HG02759 (cell line): ENCODE data around the gene AGMO.

ENCODE experiments used
- ATAC-seq: cut with Tn5 transposase; IDR thresholded peaks from one replicate; pipeline ENCODE4 v1.9.1; 2021; ENCODE audit warnings: mild to moderate bottlenecking, moderate library complexity; ENCODE audit not compliant: unreplicated experiment

Gene AGMO

GRCh38 chr7:15402436-15403136 is 159.2 kb downstream of the AGMO start:
- ATAC-seq = no peak

- no peak for ATAC-seq
Measured at GRCh38 chr7:15400440-15400839, 161.4 kb downstream of the AGMO start.

DNA sequence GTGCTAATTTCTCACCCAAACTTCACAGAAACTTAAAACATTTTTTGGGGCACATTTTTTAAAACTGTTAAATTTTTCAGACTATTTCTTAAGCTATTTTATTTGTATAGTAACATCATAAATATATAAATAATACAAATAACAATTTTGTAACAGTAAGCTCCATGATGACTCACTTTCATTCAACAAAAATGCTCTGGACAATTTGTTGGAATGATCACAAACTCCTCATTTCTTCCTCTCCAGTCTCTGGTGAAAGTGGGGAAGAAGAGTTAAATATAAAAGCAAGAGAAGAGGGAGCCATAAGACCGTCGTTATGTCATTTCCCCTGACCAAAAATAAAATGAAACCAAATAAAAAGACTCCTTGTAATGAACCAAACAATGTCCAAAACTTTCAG is 162.4 kb downstream of the AGMO start:
- ATAC-seq = no peak

DNA sequence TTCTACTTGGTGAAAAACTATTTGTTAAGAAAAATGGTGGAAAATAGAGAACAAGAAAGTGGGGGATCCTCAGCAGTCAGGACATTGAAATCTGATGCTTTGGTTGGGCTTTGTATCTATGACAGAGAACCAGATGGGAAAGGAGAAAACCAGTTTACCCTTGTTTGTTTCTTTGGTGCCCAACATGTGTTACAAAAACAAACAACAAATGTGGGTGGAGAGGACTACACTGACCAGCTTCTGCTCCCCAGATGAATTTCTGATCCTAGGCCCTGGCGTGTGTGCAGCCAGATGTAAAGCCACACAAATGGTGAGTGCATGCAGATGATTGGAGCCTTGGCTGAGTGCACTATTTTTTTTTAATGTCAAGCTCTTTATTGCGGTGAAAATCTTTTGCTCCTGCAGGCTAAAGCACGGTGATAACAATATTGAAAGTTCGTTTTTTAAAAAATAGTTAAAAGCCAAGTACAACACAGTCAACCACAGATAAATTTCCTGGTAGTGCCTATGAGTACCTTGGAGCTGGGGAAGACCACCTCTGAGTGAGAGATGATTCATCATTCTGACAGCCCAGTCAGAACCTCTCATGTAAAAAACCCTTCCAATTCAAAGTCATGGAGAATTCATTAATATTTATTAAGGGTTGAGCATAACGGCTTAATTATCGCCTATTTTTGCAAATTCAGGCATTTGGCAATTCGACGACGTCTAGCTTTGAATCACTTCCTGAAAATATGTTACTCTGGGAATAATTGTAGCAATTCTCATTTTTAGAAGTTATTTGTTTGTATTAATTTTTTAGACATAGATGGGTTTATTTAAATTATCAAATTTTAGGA is 163.7 kb downstream of the AGMO start:
- no peak for ATAC-seq

DNA sequence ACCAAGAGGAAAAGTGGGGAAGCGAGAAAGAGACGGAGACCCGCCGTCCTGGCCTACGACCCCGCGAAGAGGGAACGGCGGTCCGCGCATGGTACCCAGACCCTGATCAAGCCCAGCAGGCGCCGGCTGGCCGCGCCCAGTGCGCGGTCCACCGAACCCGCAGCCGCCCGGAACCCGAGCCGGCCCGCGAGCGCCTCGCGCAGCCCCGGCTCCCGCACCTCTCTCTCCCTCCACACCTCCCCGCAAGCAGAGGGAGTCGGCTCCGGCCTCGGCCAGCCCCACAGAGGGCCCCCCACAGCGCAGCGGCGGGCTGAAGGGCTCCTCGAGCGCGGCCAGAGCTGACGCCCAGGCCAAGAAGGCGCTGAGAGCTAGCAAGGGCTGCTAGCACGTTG is 164.7 kb downstream of the AGMO start:
- ATAC-seq = no peak

GRCh38 chr7:15396210-15397158 is 165.3 kb downstream of the AGMO start:
- no peak for ATAC-seq

DNA sequence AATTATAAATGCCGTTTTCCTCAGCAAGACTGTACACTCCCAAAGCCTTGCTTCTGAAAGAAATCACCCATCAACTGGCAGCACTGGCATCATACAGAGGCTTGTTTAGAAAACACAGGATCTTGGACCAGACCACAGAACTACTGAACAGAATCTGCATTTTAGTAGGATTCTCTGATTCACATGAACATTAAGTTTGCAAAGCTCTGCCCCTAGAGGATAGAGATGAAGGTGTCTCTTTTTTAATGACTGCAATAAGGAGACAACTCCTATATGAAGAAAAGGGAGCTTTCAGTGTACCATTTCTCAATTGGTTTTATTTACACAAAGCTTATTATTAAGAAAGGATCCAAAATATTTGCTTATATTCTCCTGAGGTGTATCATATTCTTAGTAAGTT is 172.7 kb downstream of the AGMO start:
- ATAC-seq = no peak

DNA sequence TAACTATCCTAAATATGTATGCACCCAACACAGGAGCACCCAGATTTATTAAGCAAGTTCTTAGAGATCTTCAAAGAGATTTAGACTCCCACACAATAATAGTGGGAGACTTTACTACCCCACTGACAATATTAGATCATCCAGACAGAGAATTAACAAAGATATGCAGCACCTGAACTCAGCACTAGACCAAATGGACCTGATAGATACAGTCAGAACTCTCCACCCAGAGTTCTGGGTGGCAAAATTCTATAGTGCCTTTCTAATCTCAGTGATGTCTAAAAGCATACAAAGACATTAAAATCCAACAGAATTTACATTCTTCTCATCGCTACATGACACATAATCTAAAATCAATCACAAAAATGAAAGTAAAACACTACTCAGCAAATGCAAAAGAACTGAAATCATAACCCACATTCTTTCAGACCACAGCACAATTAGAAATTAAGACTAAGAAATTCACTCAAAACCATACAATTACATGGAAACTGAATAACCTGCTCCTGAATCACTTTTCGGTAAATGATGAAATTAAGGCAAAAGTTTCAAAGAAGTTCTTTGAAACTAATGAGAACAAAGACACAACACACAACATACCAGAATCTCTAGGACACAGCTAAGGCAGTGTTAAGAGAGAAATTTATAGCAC is 183.2 kb downstream of the AGMO start:
- ATAC-seq = no peak

GRCh38 chr7:15376600-15376999 is 185.2 kb downstream of the AGMO start:
- no peak for ATAC-seq

DNA sequence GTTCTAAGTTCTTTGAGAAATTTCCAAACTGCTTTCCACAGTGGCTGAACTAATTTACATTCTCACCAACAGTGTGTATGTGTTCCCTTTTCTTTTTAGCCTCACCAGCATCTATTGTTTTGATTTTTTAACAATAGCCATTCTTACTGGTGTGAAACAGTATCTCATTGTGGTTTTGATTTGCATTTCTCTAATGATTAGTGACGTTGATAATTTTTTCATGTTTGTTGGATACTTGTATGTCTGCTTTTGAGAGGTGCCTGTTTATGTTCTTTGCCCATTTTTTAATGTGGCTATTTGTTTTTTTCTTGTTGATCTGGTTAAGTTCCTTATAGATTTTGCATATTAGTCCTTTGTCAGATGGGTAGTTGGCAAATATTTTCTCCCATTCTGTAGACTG is 191.4 kb downstream of the AGMO start:
- ATAC-seq = no peak

DNA sequence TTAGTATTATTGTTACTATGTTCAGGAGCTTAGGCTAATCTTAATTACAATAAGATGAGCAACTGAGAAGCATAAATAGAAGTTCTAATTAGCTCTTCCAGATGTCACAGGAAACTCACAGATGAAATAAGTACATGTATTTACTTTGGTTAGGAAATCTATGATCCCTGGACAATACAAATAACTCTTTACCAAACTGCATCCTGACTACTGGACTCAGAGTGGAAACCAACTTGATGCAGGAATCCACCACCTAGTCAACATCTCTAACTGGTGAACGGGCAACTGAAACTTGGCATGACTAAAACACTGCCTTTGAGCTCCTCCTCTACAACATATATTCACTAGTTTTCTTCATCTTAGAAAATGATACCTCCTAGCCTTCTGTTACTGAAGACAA is 193.2 kb downstream of the AGMO start:
- no peak for ATAC-seq

DNA sequence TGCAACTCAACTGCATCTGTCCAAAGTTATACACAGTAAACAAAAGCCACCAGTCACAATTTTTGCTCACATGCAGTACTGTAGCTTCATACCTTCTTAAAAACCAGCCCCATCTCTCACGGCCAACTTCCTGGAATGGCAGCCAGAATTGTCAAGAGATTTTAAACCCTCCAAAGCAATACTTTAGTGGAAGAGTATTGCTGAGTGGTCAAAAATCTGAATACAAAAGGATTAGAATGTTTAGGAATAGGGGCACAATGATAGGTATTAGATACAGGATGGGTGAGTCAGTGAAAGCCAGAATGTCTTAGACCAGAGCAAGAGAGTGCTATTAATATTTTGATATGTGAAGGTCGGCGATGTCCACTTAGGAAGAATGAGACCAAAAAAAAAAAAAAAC is 193.9 kb downstream of the AGMO start:
- no peak for ATAC-seq

GRCh38 chr7:15358112-15358511 is 203.7 kb downstream of the AGMO start:
- no peak for ATAC-seq

GRCh38 chr7:15352421-15353206 is 209.2 kb downstream of the AGMO start:
- no peak for ATAC-seq

DNA sequence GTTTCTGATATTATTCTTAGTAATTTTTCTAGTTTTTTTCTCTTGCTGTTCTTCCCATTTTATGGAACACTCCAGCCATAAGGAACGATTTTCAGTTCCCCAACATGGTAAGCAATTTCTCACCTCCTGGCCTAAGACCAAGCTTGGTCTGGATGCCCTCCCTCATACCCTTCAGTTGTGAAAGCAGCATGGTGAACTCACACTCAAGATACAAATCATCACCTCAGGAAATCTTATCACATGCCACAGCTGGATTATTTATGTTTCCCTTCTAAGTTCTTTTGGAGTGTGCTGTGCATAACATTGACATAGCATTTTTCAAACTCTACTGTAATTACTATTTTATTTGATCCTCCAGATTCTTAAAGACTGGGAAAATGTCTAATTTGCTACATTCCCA is 216.6 kb downstream of the AGMO start:
- no peak for ATAC-seq

DNA sequence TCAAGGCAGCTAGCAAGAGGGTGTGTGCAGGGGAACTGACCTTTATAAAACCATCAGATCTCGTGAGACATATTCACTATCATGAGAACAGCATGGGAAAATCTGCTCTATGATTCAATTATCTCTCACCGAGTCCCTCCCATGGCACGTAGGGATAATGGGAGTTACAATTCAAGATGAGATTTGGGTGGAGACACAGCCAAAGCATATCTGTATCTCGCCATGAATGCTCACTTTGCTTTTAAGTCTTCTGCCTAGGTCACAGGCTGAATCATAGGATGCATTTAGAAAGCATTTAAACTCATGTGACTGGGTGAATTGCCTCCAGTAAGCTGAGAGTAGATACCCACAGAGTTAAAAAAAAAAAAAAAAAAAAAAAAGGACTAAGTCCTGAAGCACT is 220.0 kb downstream of the AGMO start:
- no peak for ATAC-seq

DNA sequence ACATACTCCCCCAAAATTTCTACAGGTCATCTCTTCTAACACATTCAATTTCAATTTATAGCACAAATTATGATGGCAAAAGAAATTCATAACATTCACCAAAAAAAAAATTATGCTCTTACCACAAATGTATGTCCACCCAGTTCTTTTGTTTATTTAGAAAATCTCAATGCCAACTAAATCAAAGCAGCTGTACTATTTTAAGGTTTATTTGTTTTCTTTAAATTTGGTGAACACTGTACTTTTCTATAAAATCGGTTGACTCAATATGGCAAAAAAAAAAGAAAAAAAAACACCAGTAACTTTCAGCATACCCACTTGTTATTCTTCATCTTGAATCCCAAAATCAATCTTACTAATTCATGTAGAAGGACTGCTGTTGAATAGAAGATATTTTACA is 225.7 kb downstream of the AGMO start:
- ATAC-seq = no peak

DNA sequence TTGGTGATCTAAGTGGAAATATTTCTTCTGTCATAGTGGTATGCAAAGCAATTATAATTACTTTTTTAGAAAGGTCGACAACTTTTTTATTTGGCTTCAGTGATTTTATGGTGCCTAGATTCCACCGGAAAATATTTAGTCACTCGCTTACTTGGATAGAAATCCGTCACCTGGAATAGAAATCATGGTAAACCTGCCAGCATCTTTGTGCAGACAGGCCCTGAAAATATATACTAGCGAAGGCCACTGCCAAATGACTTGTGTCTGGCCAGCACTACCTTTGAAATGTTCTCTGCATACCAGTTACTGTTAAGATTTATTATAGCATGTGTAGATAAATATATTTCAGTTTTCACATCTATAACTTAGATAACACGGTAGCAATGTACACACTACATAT is 226.4 kb downstream of the AGMO start:
- ATAC-seq = no peak

DNA sequence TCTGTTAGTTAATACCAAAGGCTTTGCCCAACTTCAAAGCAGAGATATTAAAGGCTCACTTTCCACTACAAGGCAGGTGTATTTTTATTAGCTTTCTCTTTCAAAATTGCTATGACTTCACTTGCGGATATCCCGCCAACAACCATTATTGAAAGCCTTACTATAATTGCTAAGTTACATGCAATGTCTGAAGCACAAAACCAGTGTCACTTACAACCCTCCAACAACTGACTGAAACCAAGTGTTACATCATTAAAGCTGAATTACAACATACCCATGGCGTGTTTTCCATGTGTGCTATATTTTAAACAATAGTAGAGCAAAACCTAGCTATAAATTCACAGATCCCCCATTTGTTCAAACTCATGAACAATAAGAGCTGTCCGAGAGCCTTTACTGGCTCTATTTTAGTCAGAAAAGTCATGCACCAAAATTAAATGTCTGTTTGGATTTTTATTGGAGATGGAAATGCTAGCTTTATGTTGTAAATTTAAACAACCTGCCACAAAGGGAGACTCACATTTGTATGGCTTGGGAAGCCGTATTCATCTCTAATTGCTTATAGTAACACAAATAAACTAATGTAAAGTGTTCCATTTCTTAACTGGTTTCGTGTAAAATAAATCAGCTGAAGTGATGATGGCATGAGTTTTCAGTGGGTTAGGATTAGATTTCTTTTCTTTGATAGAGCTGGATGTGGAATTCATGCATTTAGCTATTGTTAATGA is 227.1 kb downstream of the AGMO start:
- no peak for ATAC-seq
